TTC549 (cell line): ENCODE data around the gene RPL37.
"Not testable (repeated sequence)": the region's sequence is repeated elsewhere in the genome, so short reads cannot be mapped to it uniquely, and the experiment has no call there.

Experiments used
- FAIRE-seq: peaks from 2 replicates; lab custom pipeline; 2012; peaks lifted over from hg19 to GRCh38; lab: Jason Lieb, UNC

RPL37 gene

DNA sequence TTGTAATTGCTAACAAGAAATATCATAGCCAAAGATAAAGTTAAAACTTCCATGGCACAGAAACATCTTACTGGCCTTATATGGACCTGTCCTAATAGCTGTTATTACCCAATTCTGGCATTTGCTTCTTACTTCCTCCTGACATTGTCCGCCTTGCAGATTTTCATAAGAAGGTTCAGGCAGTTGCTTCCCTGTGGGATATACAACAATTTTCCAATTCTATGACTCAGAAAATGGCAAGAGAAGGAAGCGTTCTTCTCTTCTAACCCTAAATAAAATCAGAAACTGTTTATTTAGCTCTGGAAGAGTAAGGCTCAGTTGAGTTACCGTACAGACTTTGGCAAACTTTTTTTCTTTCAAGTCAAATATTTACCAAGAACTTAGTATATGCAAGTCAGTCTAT is 38.5 kb downstream of the RPL37 start:
- FAIRE-seq: no peak

DNA sequence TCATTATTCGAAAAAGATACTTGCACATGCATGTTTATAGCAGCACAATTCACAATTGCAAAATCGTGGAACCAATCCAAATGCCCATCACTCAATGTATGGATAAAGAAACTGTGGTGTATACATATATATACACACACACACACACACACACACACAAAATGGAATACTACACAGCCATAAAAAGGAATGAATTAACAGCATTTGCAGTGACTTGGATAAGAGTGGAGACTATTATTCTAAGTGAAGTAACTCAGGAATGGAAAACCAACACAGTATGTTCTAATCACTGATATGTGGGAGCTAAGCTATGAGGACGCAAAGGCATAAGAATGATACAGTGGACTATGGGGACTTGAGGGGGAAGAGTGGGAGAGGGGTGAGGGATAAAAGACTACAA is 40.1 kb downstream of the RPL37 start:
- not testable (repeated sequence) for FAIRE-seq

DNA sequence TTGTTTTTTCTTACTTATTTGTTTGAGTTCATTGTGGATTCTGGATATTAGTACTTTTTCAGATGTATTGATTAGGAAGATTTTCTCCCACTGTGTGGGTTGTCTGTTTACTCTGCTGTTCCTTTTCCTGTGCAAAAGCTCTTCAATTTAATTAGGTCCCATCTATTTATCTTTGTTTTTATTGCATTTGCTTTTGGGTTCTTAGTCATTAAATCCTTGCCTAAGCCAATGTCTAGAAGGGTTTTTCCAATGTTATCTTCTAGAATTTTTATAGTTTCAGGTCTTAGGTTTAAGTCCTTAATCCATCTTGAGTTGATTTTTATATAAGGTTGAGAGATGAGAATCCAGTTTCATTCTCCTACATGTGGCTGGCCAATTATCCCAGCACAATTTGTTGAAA is 40.7 kb downstream of the RPL37 start:
- not testable (repeated sequence) for FAIRE-seq

DNA sequence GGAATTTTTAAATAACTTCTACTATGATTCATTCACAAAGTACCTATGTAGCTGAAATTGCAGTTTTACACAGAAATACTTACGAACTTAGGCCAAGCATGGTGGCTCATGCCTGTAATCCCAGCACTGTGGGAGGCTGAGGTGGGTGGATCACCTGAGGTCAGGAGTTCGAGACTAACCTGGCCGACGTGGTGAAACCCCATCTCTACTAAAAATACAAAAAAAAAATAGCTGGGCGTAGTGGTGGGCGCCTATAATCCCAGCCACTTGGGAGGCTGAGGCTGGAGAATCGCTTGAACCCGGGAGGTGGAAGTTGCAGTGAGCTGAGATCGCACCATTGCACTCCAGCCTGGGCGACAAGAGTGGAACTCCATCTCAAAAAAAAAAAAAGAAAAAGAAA is 42.3 kb downstream of the RPL37 start:
- FAIRE-seq: not testable (repeated sequence)

DNA sequence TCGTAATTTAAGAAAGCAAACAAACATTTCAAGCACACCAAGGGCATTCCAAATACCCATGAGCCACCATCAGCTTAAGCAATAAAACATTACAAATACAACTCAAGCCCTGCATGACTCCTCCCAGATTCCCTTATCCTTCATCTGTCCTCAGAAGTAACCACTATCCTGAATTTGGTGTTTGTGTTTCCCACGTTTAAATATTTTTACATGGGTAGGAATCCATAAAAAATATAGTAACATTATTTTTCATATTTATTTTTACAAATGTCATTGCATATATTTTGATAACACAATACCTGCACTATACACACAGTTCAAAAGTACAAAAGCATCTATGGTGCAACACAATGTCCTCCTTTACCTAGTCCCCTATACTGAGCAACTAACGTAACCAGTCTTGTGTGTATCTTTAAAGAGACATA is 43.3 kb downstream of the RPL37 start:
- FAIRE-seq: no peak

DNA sequence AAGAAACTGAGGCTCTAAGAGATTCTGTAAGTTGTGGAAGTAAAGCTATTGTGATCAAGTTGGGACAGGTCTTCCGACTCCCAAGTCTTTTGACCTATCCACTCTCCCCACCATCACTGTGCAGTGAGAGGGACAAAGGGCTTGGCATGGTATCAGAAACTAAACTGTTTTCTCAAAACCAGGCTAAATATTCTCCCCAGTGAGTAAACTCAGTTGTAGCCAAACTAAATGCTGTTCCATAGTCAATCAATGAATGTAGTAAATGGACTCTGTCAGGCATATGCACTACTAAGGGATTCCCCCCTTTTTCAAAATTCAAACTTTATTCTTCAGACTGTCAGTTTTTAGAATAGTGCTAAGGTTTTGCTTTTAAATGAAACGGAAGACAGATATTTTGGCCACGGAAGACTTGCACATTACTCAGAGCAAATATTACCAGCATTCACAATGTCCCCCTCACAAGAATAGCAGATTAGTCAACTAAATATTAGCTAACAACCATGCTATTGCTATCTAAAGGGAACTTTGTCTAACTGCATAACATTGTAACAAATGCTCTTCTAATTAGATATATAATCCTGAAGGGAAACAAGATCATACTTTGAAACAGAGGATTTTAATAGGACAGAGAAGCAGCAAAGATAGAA is 44.0 kb downstream of the RPL37 start:
- FAIRE-seq: no peak

DNA sequence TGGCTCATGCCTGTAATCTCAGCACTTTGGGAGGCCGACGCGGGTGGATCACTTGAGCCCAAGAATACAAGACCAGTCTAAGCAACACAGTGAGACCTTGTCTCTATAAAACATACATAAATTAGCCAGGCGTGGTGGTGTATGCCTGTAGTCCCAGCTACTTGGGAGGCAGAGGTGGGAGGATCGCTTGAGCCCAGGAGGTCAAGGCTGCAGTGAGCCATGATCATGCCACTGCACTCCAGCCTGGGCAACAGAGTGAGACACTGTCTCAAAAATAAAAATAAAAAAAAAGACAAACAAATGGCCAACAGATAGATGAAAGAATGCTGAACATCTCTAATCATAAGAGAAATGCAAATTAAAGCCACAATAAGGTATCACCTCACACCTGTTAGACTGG is 46.1 kb downstream of the RPL37 start:
- not testable (repeated sequence) for FAIRE-seq

DNA sequence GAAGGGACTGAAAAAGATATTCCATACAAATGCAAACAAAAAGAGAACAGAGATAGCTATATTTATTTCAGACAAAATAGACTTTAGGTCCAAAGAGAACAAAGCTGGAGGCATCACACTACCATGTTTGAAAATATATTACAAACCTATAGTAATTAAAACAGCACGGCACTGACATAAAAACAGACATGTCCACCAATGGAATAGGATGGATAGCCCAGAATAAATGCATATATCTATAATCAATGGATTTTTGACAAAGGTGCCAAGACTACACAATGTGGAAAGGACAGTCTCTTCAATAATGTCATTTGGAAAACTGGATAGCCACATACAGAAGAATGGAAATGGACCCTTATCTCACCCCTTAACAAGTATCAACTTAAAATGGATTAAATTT is 47.0 kb downstream of the RPL37 start:
- no peak for FAIRE-seq

DNA sequence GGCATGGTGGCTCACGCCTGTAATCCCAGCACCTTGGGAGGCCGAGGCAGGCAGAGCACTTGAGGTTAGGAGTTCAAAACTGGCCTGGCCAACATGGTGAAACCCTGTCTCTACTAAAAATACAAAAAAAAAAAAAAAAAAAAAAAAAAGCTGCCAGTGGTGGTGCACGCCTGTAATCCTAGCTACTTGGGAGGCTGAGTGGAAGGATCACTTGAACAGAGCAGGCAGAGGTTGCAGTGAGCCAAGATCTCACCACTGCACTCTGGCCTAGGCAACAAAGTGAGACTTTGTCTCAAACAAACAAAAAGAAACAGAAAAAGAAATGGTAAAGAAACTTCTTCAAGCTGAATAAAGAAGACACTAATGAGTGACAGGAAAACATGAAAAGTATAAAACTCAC is 48.4 kb downstream of the RPL37 start:
- not testable (repeated sequence) for FAIRE-seq

DNA sequence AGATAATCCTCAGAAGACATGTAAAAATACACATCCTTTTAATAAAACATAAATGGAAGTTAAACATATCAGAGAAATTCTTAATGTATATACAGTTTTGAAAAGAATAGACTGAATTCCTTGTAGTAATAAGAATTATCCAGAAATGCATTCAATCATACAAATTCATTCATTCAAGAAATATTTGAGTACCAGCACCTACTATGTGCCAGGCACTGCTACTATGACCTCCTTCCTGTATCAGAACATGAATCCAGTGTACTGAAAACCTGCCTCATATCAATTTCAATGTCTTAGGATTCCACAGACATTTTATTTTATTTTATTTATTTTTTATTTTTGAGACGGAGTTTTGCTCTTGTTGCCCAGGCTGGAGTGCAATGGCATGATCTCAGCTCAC is 50.1 kb downstream of the RPL37 start:
- FAIRE-seq: no peak

DNA sequence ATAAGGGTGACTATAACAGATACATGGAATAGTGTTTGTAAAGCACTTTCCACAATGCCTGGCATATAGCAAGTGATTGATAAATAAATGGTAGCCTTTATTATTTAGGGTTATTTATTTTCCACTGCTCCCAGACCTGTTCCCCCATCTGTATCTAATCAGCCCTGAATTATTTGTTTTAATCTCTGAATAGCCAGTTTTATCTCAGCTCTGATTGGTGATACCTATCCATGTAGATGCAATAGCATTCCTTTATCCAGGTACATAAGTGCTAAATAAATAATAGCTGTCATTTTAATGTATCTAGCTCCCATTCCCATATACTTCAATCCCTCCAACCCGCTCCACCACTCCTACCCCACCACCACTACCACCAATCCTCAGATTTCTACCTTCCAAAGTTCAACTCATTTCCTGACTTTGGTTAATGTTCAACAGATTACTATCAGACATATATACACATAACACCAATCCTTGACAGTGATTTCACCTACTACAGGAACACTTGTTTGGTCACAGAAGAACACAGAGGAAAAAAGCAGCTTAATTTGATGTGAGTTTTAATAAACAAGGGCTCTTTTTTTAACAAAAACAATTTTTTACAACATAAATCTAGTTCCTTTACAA is 50.9 kb downstream of the RPL37 start:
- no peak for FAIRE-seq

DNA sequence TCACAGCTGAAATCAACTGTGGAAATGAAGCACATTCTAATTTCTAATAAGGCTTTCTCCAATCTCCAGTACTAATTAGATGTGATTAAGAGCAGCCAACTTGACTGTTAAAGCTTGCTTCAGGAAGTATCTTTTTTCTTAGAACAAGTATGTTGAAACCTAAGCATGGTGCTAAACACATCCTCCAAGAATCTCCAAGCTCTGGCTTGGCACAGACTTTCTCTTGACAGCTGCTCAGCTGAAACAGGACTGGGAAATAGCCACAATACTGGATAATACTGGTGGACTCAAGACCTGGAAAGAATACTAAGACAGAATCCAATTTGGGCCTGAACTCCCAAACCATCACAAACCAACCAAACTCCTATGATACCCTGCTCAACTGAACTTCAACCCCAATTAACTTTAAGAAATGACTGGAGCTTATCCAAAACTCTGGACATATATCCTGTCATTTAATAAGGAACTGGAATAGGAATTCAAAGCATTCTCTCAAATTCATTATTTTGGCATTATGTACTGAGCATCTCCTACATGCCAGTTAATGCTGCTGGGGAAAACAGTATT is 53.1 kb downstream of the RPL37 start:
- no peak for FAIRE-seq

DNA sequence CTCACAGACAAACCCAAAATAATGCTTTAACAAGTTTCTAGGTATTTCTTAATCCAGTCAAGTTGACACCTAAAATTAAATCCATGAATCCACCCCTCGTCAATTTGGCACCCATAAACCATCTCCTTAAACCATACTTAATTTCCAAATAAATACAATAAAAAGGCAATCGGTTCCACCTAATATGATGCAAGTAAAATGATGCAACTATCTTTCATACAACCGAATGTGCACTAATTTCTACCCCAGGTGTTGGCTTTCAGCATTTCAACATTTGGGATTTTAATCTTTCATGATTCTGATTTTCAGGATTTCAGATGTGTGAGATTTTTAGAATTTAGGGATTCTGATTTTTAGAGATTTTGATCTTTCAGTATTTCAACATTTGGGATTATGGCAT is 54.2 kb downstream of the RPL37 start:
- FAIRE-seq: no peak

DNA sequence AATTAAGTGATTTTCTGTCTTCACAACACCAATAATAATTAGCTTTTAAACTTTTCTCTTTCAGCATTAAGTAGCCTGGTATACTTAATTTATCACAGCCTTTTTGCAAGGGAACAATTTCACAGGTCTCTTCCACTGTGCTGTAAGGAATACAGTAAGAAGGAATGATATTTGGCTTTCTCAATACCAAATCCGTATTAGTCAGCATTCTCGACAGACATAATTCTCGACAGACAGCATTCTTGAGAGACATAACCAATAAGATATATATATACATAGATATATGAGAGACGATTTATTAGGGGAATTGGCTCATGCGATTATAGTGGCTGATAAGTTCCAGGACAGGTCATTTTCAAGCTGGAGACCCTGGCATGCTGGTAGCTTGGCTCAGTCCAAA is 54.8 kb downstream of the RPL37 start:
- no peak for FAIRE-seq

DNA sequence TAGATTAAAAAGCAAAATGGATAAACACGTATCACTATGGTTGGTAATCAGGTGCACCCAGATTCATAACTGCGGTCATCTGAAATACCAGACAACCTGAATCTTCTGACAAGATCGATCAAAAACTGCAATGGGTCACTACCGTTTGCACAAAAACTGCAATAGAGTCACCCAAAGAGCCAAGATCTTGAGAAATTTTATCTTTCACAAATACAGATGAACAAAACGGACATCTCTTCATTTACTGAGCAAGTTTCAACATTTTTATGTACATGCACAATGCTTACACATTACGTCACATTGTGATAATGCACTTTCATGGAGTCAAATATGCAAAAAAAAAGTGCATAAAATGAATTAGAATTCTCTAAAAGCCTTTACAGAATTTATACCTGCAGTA is 55.5 kb downstream of the RPL37 start:
- no peak for FAIRE-seq

DNA sequence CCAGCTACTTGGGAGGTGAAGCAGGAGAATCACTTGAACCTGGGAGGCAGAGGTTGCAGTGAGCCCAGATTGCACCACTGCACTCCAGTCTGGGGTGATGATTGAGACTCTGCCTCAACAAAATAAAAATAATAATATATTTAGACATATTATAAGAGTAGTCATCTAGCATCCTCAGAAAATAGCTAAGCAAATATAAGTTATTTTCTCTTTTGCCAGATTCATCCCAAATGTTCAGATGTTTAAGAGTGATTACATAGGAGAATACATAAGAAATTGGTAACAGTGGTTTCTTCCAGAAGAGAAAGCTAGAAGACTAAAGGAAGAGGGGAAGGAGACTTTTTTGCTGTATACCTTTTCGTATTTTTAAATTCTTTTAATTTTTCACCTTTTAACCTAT is 56.9 kb downstream of the RPL37 start:
- no peak for FAIRE-seq

DNA sequence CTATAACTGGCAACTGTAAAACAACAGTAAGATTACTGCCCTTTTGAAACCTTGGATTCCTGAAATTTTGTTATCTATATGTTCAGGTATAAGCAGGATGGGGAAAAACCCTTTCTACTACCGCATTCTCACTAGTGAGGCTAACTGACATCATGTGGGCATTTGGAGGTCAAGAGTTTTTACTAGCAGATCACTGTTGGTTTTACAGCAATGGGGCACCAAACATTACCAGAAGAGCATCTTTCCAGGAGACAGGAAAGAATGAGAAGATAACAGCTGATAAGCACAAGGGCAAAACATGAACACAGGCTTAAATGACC is 58.4 kb downstream of the RPL37 start:
- no peak for FAIRE-seq

DNA sequence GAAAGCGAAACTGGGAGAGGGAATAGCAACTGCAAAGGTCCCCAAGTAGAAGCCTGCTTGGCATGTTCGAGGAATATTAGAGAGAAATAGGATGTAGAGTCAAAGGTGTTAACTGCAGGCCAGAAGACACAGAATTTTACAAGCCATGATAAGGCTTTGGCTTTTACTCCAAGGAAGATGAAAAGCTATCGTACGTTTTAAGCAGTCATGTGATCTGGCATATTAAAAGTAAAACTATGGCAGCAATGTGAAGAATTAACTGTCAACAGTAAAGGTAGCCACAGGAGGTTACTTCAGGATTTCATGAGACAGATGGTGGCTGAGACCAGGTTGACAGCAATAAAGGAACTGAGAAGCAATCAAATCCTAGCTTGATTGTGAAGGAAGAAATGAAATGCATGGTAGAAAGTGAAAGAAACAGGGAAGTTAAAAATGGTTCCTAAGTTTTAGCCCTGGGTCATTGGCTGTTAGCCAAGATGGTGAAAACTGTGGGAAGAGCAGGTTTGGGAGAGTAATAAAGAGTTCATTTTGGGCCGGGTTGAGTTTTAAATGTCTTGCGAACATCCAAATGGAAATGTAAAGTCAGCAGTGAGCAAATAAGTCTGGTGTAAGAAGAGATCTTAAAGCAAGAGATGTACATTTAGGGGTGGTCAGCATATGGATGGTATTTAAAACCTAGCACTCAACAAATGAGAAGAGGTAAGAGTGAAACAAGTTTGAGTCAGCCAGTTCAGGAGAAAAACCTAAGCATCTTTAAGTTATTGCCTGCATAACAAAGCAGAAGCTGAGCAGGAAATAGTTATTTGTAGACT is 59.0 kb downstream of the RPL37 start:
- no peak for FAIRE-seq
